A673 (cell line): ENCODE measurements around the gene NDRG4. TPM values are rescaled to one million over a fixed set of nuclear protein-coding genes. Genes with fewer than 3 reads are reported as not detected.

ENCODE experiments used
- BruUV-seq: library from RNA; stranded (reverse); fragments of 400-500 nt; replicated peaks from 2 replicates; lab custom pipeline; 2021; lab: Mats Ljungman, UMichigan
- CTCF ChIA-PET: fragments of 300-600 bp; sonication (Branson Sonifier 250); formaldehyde crosslinking; loops from one replicate; lab custom pipeline; 2022; ENCODE audit warnings: antibody characterized with exemption; lab: Charles Lee
- POLR2A ChIA-PET: fragments of 300-600 bp; sonication (Branson Sonifier 250); formaldehyde crosslinking; loops from one replicate; lab custom pipeline; 2022; ENCODE audit warnings: antibody characterized with exemption; ENCODE audit not compliant: low non-redundant PET; lab: Charles Lee
- DNase-seq: peaks from one replicate; pipeline ENCODE4 v3.0.0-alpha.2; 2015; ENCODE audit warnings: low spot score
- H3K27ac ChIP-seq: fragments of 200-600 bp; sonication (generic); 2 replicates; pipeline ENCODE4 v1.5.1; 2016; ENCODE audit warnings: mixed run types, low read depth, mild to moderate bottlenecking, mixed read lengths, antibody characterized with exemption, low read length; ENCODE audit not compliant: poor library complexity, severe bottlenecking
- H3K27me3 ChIP-seq: fragments of 200-600 bp; sonication (generic); replicated peaks from 2 replicates; pipeline ENCODE4 v1.6.1; 2017; ENCODE audit warnings: mixed run types, low read depth, mild to moderate bottlenecking, mixed read lengths, antibody characterized with exemption, low read length; ENCODE audit not compliant: insufficient read depth, poor library complexity
- H3K36me3 ChIP-seq: fragments of 200-600 bp; sonication (generic); 2 replicates; pipeline ENCODE4 v1.6.1; 2016; ENCODE audit warnings: mixed run types, mild to moderate bottlenecking, mixed read lengths, antibody characterized with exemption, low read length; ENCODE audit not compliant: insufficient read depth, poor library complexity, severe bottlenecking
- H3K4me1 ChIP-seq: fragments of 200-600 bp; sonication (generic); 2 replicates; pipeline ENCODE4 v1.6.1; 2017; ENCODE audit warnings: mixed run types, mild to moderate bottlenecking, mixed read lengths, antibody characterized with exemption, low read length; ENCODE audit not compliant: insufficient read depth, poor library complexity, severe bottlenecking
- H3K4me3 ChIP-seq: fragments of 200-600 bp; sonication (generic); 2 replicates; pipeline ENCODE4 v1.5.1; 2016; ENCODE audit warnings: low read depth, mixed run types, mild to moderate bottlenecking, mixed read lengths, low read length; ENCODE audit not compliant: poor library complexity, severe bottlenecking
- H3K9me3 ChIP-seq: fragments of 200-600 bp; sonication (generic); 2 replicates; pipeline ENCODE4 v1.6.1; 2016; ENCODE audit warnings: mixed run types, low read depth, mild to moderate bottlenecking, mixed read lengths, antibody characterized with exemption, low read length; ENCODE audit not compliant: poor library complexity, severe bottlenecking
- EZH2 ChIP-seq: fragments of 200-600 bp; sonication (generic); IDR thresholded peaks from 2 replicates; pipeline ENCODE4 v1.6.1; 2017; ENCODE audit warnings: borderline replicate concordance, low read depth, mild to moderate bottlenecking, mixed read lengths, antibody characterized with exemption, low read length; ENCODE audit not compliant: poor library complexity, severe bottlenecking
- intact Hi-C: fragments of 100-400 bp; cut with micrococcal nuclease; formaldehyde crosslinking; loops from one replicate; pipeline ENCODE4 v1.10.0; 2022; ENCODE audit not compliant: unreplicated experiment
- total RNA-seq: library from RNA; stranded (reverse); gene quantifications from 2 replicates; pipeline ENCODE4 v1.2.3, GENCODE V29; 2021
- TF ChIP-seq, protein P1 (sequence below): fragments of 300-800, 200-600 bp; sonication (generic); conservative IDR thresholded peaks from 2 replicates; pipeline ENCODE4 v1.5.1; 2017; ENCODE audit warnings: low read depth, mild to moderate bottlenecking, antibody characterized with exemption, low read length, moderate library complexity, mixed read lengths

Gene NDRG4
- total RNA-seq, 1 experiment from 2014 or later = 0.28 TPM

DNA sequence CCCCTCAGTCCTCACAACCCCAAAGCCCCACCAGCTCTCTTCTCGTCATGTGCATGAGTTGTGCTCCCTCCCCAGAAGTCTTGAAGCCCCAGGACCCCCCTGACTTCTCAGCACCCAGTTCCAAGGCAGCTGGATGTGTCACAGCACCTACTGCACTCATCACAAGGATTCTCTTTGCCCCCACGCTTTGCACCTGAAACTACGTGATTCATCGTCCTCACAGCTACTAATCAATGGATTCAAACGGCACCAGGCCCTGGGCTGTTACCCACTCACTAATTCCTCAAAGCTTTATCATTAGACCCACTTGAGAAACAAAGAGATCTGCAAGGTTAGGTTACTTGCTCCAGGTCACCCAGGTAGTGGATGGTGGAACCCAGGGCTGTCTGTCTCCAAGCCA is 45.1 kb upstream of the NDRG4 start:
- H3K27me3 ChIP-seq = no peaks in the 10 kb centered on the region
- no peak overlapping the region for H3K27ac ChIP-seq
- CTCF ChIA-PET = no interaction called here
- TF ChIP-seq, protein P1, sequence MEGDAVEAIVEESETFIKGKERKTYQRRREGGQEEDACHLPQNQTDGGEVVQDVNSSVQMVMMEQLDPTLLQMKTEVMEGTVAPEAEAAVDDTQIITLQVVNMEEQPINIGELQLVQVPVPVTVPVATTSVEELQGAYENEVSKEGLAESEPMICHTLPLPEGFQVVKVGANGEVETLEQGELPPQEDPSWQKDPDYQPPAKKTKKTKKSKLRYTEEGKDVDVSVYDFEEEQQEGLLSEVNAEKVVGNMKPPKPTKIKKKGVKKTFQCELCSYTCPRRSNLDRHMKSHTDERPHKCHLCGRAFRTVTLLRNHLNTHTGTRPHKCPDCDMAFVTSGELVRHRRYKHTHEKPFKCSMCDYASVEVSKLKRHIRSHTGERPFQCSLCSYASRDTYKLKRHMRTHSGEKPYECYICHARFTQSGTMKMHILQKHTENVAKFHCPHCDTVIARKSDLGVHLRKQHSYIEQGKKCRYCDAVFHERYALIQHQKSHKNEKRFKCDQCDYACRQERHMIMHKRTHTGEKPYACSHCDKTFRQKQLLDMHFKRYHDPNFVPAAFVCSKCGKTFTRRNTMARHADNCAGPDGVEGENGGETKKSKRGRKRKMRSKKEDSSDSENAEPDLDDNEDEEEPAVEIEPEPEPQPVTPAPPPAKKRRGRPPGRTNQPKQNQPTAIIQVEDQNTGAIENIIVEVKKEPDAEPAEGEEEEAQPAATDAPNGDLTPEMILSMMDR = no peak
- no peak for TF ChIP-seq EZH2
- BruUV-seq = no TSS peak
- intact Hi-C loops = no loop called here
- H3K4me1 ChIP-seq = no peaks in the 10 kb centered on the region
- POLR2A ChIA-PET = no interaction called here
- no peak for DNase-seq
- no peaks in the 10 kb centered on the region for H3K36me3 ChIP-seq
- H3K4me3 ChIP-seq = no peak overlapping the region
- H3K9me3 ChIP-seq = no peaks in the 10 kb centered on the region

DNA sequence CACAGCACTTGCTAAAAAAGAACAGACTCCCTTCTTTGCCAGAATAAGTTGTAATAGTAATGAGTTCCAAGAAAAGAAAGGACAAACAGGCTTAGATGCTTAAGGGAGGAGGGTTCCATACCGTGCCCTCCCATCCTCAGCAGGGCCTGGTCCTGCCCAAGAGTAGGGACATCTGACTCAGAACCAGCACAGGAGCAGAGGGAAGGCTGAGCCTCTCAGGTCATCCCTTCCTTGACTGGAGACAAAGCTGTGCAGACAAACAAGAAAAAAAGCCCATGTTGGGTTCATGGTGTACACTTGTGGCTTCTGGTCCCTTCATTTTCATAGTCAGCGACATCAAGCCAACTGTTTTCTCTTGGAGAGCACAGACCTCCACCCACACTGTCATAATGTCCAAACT is 44.2 kb upstream of the NDRG4 start:
- H3K4me3 ChIP-seq = no peak overlapping the region
- H3K36me3 ChIP-seq = no peaks in the 10 kb centered on the region
- no TSS peak for BruUV-seq
- no peaks in the 10 kb centered on the region for H3K27me3 ChIP-seq
- ChIA-PET POLR2A (no interaction called here), CTCF (no interaction called here)
- intact Hi-C loops = no loop called here
- no peaks in the 10 kb centered on the region for H3K9me3 ChIP-seq
- no peak overlapping the region for H3K27ac ChIP-seq
- no peak for DNase-seq
- H3K4me1 ChIP-seq = no peaks in the 10 kb centered on the region
- no peak for TF ChIP-seq EZH2
- TF ChIP-seq, protein P1 = no peak

DNA sequence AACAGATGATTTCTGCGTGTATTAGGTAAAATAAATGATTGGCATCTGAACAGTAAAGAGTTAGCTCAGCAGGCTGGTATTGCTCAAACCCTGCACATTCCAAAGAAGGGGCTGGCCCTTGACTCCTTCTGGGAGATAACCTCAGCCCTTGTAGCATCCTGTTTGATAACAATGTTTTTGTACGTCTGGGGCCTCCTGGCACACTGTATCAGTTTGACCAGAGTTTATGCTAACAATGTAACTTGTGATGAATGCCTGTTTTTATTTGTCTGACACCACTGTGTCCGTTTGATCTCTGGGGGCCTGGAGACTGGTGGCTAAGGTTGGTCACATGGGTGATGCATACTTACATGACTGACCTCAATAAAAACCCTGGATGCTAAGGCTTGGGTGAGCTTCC is 43.8 kb upstream of the NDRG4 start:
- no TSS peak for BruUV-seq
- H3K9me3 ChIP-seq = no peaks in the 10 kb centered on the region
- no peak for DNase-seq
- H3K27ac ChIP-seq = no peak overlapping the region
- H3K36me3 ChIP-seq = no peaks in the 10 kb centered on the region
- intact Hi-C loops = no loop called here
- no peaks in the 10 kb centered on the region for H3K27me3 ChIP-seq
- POLR2A ChIA-PET = no interaction called here
- H3K4me1 ChIP-seq = no peaks in the 10 kb centered on the region
- CTCF ChIA-PET = no interaction called here
- TF ChIP-seq, protein P1 = no peak
- no peak for TF ChIP-seq EZH2
- H3K4me3 ChIP-seq = no peak overlapping the region
